ENCODE measurements around the gene CA5A.

The CA5A gene

GRCh38 chr16:87955302-87956097, 19.2 kb upstream of the CA5A start:
- no peak overlapping the region for H3K27ac ChIP-seq (ENCODE audit: insufficient read depth, low read depth, low read length, poor library complexity, severe bottlenecking)
- H3K4me1 ChIP-seq (ENCODE audit: control insufficient read depth, insufficient read depth, low read length), result peaks cover 17% of the 10 kb centered on the region
- H3K36me3 ChIP-seq (ENCODE audit: control insufficient read depth, insufficient read depth, low read length), result no peaks in the 10 kb centered on the region
- 95% methylated on average over 18 of the region's 18 CpGs for WGBS, 2 experiments
- H3K9me3 ChIP-seq (ENCODE audit: control insufficient read depth, low read length), result no peaks in the 10 kb centered on the region
- H3K27me3 ChIP-seq (ENCODE audit: control insufficient read depth, insufficient read depth, low read length, poor library complexity, severe bottlenecking), result no peaks in the 10 kb centered on the region
- no peak overlapping the region for H3K4me3 ChIP-seq (ENCODE audit: insufficient read depth, low read depth, low read length)

- Histone ChIP-seq H3K27ac (ENCODE audit: insufficient read depth, low read depth, low read length, poor library complexity, severe bottlenecking) (no peak overlapping the region), H3K9me3 (ENCODE audit: control insufficient read depth, low read length) (no peaks in the 10 kb centered on the region), H3K36me3 (ENCODE audit: control insufficient read depth, insufficient read depth, low read length) (no peaks in the 10 kb centered on the region), H3K4me3 (ENCODE audit: insufficient read depth, low read depth, low read length) (no peak overlapping the region), H3K27me3 (ENCODE audit: control insufficient read depth, insufficient read depth, low read length, poor library complexity, severe bottlenecking) (no peaks in the 10 kb centered on the region), H3K4me1 (ENCODE audit: control insufficient read depth, insufficient read depth, low read length) (peaks cover 17% of the 10 kb centered on the region)
- WGBS, 2 experiments, result 88 to 90% methylated on average over 15 of the region's 15 CpGs
Observed at GRCh38 chr16:87954826-87955225, 18.5 kb upstream of the CA5A start.

- WGBS, 2 experiments, result 95% methylated on average over 14 of the region's 14 CpGs
- Histone ChIP-seq H3K4me1 (ENCODE audit: control insufficient read depth, insufficient read depth, low read length) (peaks cover 17% of the 10 kb centered on the region), H3K9me3 (ENCODE audit: control insufficient read depth, low read length) (no peaks in the 10 kb centered on the region), H3K4me3 (ENCODE audit: insufficient read depth, low read depth, low read length) (no peak overlapping the region), H3K27me3 (ENCODE audit: control insufficient read depth, insufficient read depth, low read length, poor library complexity, severe bottlenecking) (no peaks in the 10 kb centered on the region), H3K36me3 (ENCODE audit: control insufficient read depth, insufficient read depth, low read length) (no peaks in the 10 kb centered on the region), H3K27ac (ENCODE audit: insufficient read depth, low read depth, low read length, poor library complexity, severe bottlenecking) (no peak overlapping the region)
Observed at GRCh38 chr16:87954361-87954760, 18.0 kb upstream of the CA5A start.

- 93 to 94% methylated on average over 14 to 15 of the region's 15 CpGs for WGBS, 2 experiments
Observed at GRCh38 chr16:87953308-87954215, 17.2 kb upstream of the CA5A start.

GRCh38 chr16:87952751-87953150, 16.4 kb upstream of the CA5A start:
- no peaks in the 10 kb centered on the region for H3K9me3 ChIP-seq (ENCODE audit: control insufficient read depth, low read length)

More at GRCh38 chr16:87953308-87954215, 17.2 kb upstream of the CA5A start:
- peaks cover 17% of the 10 kb centered on the region for H3K4me1 ChIP-seq (ENCODE audit: control insufficient read depth, insufficient read depth, low read length)
- no peaks in the 10 kb centered on the region for H3K27me3 ChIP-seq (ENCODE audit: control insufficient read depth, insufficient read depth, low read length, poor library complexity, severe bottlenecking)
- H3K27ac ChIP-seq (ENCODE audit: insufficient read depth, low read depth, low read length, poor library complexity, severe bottlenecking), result no peak overlapping the region
- H3K9me3 ChIP-seq (ENCODE audit: control insufficient read depth, low read length), result no peaks in the 10 kb centered on the region
- H3K4me3 ChIP-seq (ENCODE audit: insufficient read depth, low read depth, low read length), result no peak overlapping the region
- H3K36me3 ChIP-seq (ENCODE audit: control insufficient read depth, insufficient read depth, low read length), result no peaks in the 10 kb centered on the region

GRCh38 chr16:87951552-87952538, 15.5 kb upstream of the CA5A start:
- peak overlapping the region; percentile 92 for H3K4me3 ChIP-seq (ENCODE audit: insufficient read depth, low read depth, low read length)
- H3K27me3 ChIP-seq (ENCODE audit: control insufficient read depth, insufficient read depth, low read length, poor library complexity, severe bottlenecking), result no peaks in the 10 kb centered on the region
- no peaks in the 10 kb centered on the region for H3K9me3 ChIP-seq (ENCODE audit: control insufficient read depth, low read length)
- peaks cover 17% of the 10 kb centered on the region for H3K4me1 ChIP-seq (ENCODE audit: control insufficient read depth, insufficient read depth, low read length)
- peak overlapping the region; percentile 91 for H3K27ac ChIP-seq (ENCODE audit: insufficient read depth, low read depth, low read length, poor library complexity, severe bottlenecking)
- no peaks in the 10 kb centered on the region for H3K36me3 ChIP-seq (ENCODE audit: control insufficient read depth, insufficient read depth, low read length)
- WGBS, 2 experiments, result 4% methylated on average over 82 of the region's 82 CpGs

More at GRCh38 chr16:87952751-87953150, 16.4 kb upstream of the CA5A start:
- Histone ChIP-seq H3K36me3 (ENCODE audit: control insufficient read depth, insufficient read depth, low read length) (no peaks in the 10 kb centered on the region), H3K4me1 (ENCODE audit: control insufficient read depth, insufficient read depth, low read length) (peaks cover 17% of the 10 kb centered on the region), H3K4me3 (ENCODE audit: insufficient read depth, low read depth, low read length) (peak overlapping the region; percentile 92), H3K27ac (ENCODE audit: insufficient read depth, low read depth, low read length, poor library complexity, severe bottlenecking) (no peak overlapping the region), H3K27me3 (ENCODE audit: control insufficient read depth, insufficient read depth, low read length, poor library complexity, severe bottlenecking) (no peaks in the 10 kb centered on the region)
- 95% methylated on average over 16 of the region's 16 CpGs for WGBS, 2 experiments

- H3K27me3 ChIP-seq (ENCODE audit: control insufficient read depth, insufficient read depth, low read length, poor library complexity, severe bottlenecking), result no peaks in the 10 kb centered on the region
- peak within 1 kb of the TSS; percentile 91 for H3K27ac ChIP-seq (ENCODE audit: insufficient read depth, low read depth, low read length, poor library complexity, severe bottlenecking)
- H3K9me3 ChIP-seq (ENCODE audit: control insufficient read depth, low read length), result no peaks in the 10 kb centered on the region
- WGBS, 2 experiments, result 1% methylated on average over 73 of the region's 73 CpGs
- H3K4me3 ChIP-seq (ENCODE audit: insufficient read depth, low read depth, low read length), result peak within 1 kb of the TSS; percentile 92
- H3K4me1 ChIP-seq (ENCODE audit: control insufficient read depth, insufficient read depth, low read length), result peaks cover 9% of the 10 kb centered on the region
- H3K36me3 ChIP-seq (ENCODE audit: control insufficient read depth, insufficient read depth, low read length), result no peaks in the 10 kb centered on the region
Observed at GRCh38 chr16:87950765-87951551, 14.6 kb upstream of the CA5A start, which contains the start of gene BANP. Gene BANP (plus strand): TSS chr16:87951434. CDS start chr16:87975116, 23,682 bp downstream.

GRCh38 chr16:87949071-87949744, 12.9 kb upstream of the CA5A start:
- WGBS, 2 experiments, result 92 to 94% methylated on average over 16 of the region's 16 CpGs
- no peak overlapping the region for H3K27ac ChIP-seq (ENCODE audit: insufficient read depth, low read depth, low read length, poor library complexity, severe bottlenecking)

GRCh38 chr16:87948735-87949070, 12.4 kb upstream of the CA5A start:
- 91 to 96% methylated on average over 5 of the region's 5 CpGs for WGBS, 2 experiments
- H3K27ac ChIP-seq (ENCODE audit: insufficient read depth, low read depth, low read length, poor library complexity, severe bottlenecking), result no peak overlapping the region
- no peaks in the 10 kb centered on the region for H3K36me3 ChIP-seq (ENCODE audit: control insufficient read depth, insufficient read depth, low read length)

More at GRCh38 chr16:87949071-87949744, 12.9 kb upstream of the CA5A start:
- Histone ChIP-seq H3K9me3 (ENCODE audit: control insufficient read depth, low read length) (no peaks in the 10 kb centered on the region), H3K4me1 (ENCODE audit: control insufficient read depth, insufficient read depth, low read length) (peaks cover 4% of the 10 kb centered on the region), H3K27me3 (ENCODE audit: control insufficient read depth, insufficient read depth, low read length, poor library complexity, severe bottlenecking) (no peaks in the 10 kb centered on the region), H3K36me3 (ENCODE audit: control insufficient read depth, insufficient read depth, low read length) (no peaks in the 10 kb centered on the region), H3K4me3 (ENCODE audit: insufficient read depth, low read depth, low read length) (no peak overlapping the region)

More at GRCh38 chr16:87948735-87949070, 12.4 kb upstream of the CA5A start:
- Histone ChIP-seq H3K9me3 (ENCODE audit: control insufficient read depth, low read length) (no peaks in the 10 kb centered on the region), H3K4me3 (ENCODE audit: insufficient read depth, low read depth, low read length) (no peak overlapping the region), H3K4me1 (ENCODE audit: control insufficient read depth, insufficient read depth, low read length) (peaks cover 4% of the 10 kb centered on the region), H3K27me3 (ENCODE audit: control insufficient read depth, insufficient read depth, low read length, poor library complexity, severe bottlenecking) (no peaks in the 10 kb centered on the region)
